HG03442 (cell line): Measurements from ENCODE around the gene POLR3K.
A peak's percentile ranks its signal among the peaks of the same experiment; 100 is the strongest.
"Not testable (repeated sequence)": the region's sequence is repeated elsewhere in the genome, so short reads cannot be mapped to it uniquely, and the experiment has no call there.

ENCODE experiments used
- ATAC-seq: cut with Tn5 transposase; IDR thresholded peaks from one replicate; pipeline ENCODE4 v1.9.1; 2021; ENCODE audit warnings: mild to moderate bottlenecking, moderate library complexity; ENCODE audit not compliant: unreplicated experiment

Gene POLR3K

GRCh38 chr16:47234-47633, 6.2 kb downstream of the POLR3K start:
- no peak for ATAC-seq

GRCh38 chr16:46510-46909, 6.9 kb downstream of the POLR3K start:
- not testable (repeated sequence) for ATAC-seq

- no peak for ATAC-seq
Observed at GRCh38 chr16:45454-45853, 8.0 kb downstream of the POLR3K start.

GRCh38 chr16:44655-45054, 8.8 kb downstream of the POLR3K start:
- ATAC-seq, result no peak

GRCh38 chr16:43294-43693, 10.1 kb downstream of the POLR3K start:
- ATAC-seq, result no peak

- ATAC-seq, result no peak
Observed at GRCh38 chr16:42691-43090, 10.7 kb downstream of the POLR3K start.

GRCh38 chr16:42069-42457, 11.3 kb downstream of the POLR3K start:
- ATAC-seq, result no peak

- no peak for ATAC-seq
Observed at GRCh38 chr16:41439-42068, 11.9 kb downstream of the POLR3K start.

- peak; percentile 71 for ATAC-seq
Observed at GRCh38 chr16:38941-39892, 14.2 kb downstream of the POLR3K start.

GRCh38 chr16:38206-38605, 15.2 kb downstream of the POLR3K start:
- ATAC-seq, result not testable (repeated sequence)

GRCh38 chr16:37511-37910, 15.9 kb downstream of the POLR3K start:
- no peak for ATAC-seq

GRCh38 chr16:36336-36984, 16.9 kb downstream of the POLR3K start:
- no peak for ATAC-seq

- ATAC-seq, result no peak
Observed at GRCh38 chr16:35678-36305, 17.6 kb downstream of the POLR3K start.

- no peak for ATAC-seq
Observed at GRCh38 chr16:35011-35677, 18.3 kb downstream of the POLR3K start.

- ATAC-seq, result no peak
Observed at GRCh38 chr16:34648-34987, 18.8 kb downstream of the POLR3K start.

- no peak for ATAC-seq
Observed at GRCh38 chr16:33877-34647, 19.3 kb downstream of the POLR3K start.

GRCh38 chr16:33154-33876, 20.1 kb downstream of the POLR3K start:
- ATAC-seq, result not testable (repeated sequence)

GRCh38 chr16:30627-31026, 22.8 kb downstream of the POLR3K start:
- not testable (repeated sequence) for ATAC-seq

GRCh38 chr16:25926-26348, 27.5 kb downstream of the POLR3K start:
- peak; percentile 69 for ATAC-seq
